Renal pelvis (tissue), 4 donors: ENCODE results near the gene TRIP10. TPM values are rescaled to one million over a fixed set of nuclear protein-coding genes. Genes with fewer than 3 reads are reported as not detected.
"Not testable (repeated sequence)": the region's sequence is repeated elsewhere in the genome, so short reads cannot be mapped to it uniquely, and the experiment has no call there.

ENCODE experiments used
- DNase-seq: peaks from one replicate; pipeline ENCODE4 v3.0.0-alpha.2; 2013
- polyA plus RNA-seq, 3 donors: library from polyadenylated mRNA; unstranded; fragments of 120-200 nt; gene quantifications; one replicate each; pipeline ENCODE4 v1.2.1, GENCODE V29; 2013; ENCODE audit not compliant: insufficient read length in 3 of 3

TRIP10 gene
- polyA plus RNA-seq, 3 donors, result 51.7 to 71.8 (median 58.3) TPM

GRCh38 chr19:6793411-6793810, 53.9 kb downstream of the TRIP10 start:
- no peak for DNase-seq

DNA sequence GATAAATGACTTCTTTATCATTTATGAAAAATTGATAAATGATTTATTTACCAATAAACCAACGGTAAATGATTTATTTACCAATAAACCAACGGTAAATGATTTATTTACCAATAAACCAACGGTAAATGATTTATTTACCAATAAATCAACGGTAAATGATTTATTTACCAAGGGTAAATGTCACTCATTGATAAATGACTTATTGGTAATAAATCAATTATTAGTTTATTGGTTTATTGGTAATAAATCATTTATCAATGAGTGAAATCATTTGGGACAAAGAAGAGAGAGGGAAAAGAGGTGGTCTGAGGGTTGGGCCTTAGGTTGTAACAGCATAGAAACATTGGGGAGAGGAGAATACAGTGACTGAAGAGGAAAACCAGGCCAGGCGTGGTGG, 54.5 kb downstream of the TRIP10 start:
- no peak for DNase-seq

DNA sequence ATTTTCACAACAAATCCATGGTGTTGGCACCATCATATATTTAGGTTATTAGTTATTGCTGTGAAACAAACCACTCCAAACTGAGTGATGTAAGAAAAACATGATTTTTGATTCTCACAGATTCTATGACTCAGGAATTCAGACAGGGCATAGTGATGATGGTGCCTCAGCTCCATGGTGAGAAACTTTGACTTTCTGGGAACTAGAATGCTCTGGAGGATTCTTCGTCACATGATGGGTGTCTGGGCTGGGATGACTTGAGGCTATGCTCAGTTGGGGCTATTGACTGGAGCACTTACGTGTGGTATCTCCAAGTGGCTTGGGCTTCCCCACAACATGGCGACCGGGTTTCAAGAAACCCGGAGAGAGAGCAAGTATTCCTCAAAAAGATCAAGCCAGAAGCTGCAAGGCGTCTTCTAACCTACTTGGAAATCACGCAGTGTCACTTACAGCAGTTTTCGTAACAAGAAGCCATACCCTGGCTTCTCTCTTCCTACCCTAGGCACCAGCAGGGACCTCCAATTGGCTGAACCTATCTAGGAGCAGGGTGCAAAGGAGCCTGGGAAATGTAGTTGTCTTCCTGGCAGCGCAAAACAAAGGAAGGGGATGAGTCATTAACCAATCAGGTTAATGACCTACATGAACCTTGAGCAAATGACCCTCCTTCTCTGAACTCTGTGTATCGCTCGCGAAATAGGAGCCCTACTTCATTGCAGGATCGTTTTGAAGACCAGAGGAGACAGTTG, 55.4 kb downstream of the TRIP10 start:
- no peak for DNase-seq

DNA sequence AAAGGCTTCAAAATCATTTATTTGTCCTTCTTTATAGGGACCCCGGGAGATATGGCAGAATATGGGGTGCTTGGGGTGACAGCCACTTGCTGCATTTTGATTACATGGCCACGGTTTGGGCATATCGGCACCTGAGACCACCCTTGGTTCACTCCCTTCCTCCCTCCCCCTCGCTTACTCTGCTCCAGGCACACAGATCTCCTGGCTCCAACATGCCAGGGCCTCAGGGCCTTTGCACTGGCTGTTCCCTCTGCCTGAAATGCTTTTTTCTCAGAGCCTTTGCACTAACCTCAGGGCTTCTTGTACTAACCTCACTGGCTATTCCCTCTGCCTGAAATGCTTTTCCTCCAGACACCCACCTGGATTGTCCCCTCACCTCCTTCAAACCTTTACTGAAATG, 56.8 kb downstream of the TRIP10 start:
- no peak for DNase-seq

DNA sequence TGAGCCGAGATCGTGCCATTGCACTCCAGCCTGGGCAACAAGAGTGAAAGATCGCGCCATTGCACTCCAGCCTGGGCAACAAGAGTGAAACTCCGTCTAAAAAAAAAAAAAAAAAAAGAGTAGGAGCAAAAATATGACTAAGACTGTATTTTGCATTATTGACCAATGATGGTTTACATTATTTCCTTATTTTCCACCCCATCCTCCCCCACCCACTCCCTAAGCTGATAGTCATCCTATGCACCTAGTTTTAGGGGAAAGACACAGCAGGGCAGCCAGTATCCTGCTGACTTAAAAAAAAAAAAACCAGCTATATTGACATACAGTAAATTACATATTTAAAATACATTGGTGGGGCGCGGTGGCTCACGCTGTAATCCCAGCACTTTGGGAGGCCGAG, 58.2 kb downstream of the TRIP10 start:
- DNase-seq, result no peak

DNA sequence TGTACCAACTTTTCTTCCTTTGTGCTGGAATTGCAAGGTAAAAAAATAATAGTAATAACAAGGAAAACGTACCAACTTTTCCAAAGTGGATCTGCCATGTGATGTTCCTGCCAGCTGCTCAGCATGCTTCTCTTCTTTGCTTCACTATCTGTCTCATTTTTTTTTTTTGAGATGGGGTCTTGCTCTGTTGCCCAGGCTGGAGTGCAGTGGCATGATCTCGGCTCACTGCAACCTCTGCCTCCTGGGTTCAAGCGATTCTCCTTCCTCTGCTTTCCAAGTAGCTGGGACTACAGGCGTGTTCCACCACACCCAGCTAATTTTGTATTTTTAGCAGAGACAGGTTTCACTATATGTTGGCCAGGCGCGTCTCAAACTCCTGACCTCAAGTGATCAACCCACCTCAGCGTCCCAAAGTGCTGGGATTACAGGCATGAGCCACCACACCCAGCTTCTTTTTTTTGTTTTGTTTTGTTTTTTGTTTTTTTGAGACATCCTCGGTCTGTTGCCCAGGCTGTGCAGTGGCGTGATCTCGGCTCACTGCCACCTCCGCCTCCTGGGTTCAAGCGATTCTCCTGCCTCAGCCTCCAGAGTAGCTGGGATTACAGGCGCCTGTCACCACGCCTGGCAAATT, 60.8 kb downstream of the TRIP10 start:
- not testable (repeated sequence) for DNase-seq

- no peak for DNase-seq
Measured at GRCh38 chr19:6800991-6801484, 61.6 kb downstream of the TRIP10 start.

Other genes starting within 250 kb of the TRIP10 start
- 10 to 100 TPM; 35.2 to 37.0 (median 36.7) TPM for gene TUBB4A, start 237.4 kb upstream of the TRIP10 start, polyA plus RNA-seq
- under 1 TPM in 2 of 3 donors, not detected in 1; 0.21 to 0.55 TPM for gene TNFSF9, start 208.7 kb upstream of the TRIP10 start, polyA plus RNA-seq
- under 1 TPM in 1 of 3 donors, not detected in 2; 0.26 TPM for gene CD70, start 148.5 kb upstream of the TRIP10 start, polyA plus RNA-seq
- under 1 TPM; 0.03 to 0.08 (median 0.06) TPM for gene TNFSF14, start 69.5 kb upstream of the TRIP10 start, polyA plus RNA-seq
- gene C3, start 19.0 kb upstream of the TRIP10 start, polyA plus RNA-seq, result 10 to 100 TPM; 20.1 to 23.3 (median 21.2) TPM
- 10 to 100 TPM; 67.3 to 90.0 (median 68.0) TPM for gene GPR108, start 2.1 kb upstream of the TRIP10 start, polyA plus RNA-seq
- 10 to 100 TPM in 2 of 3 donors, 1 to 10 TPM in 1; 5.7 to 10.1 (median 10.0) TPM for gene SH2D3A, start 27.8 kb downstream of the TRIP10 start, polyA plus RNA-seq
- gene VAV1, start 33.0 kb downstream of the TRIP10 start, polyA plus RNA-seq, result 1 to 10 TPM; 1.8 to 2.1 (median 1.9) TPM
- under 1 TPM in 1 of 3 donors, not detected in 2; 0.16 TPM for gene ADGRE1, start 147.9 kb downstream of the TRIP10 start, polyA plus RNA-seq